Stimulated activated CD8-positive, alpha-beta memory T cell treated with anti-CD3 and anti-CD28 coated beads, Interleukin-12 subunit alpha, Interleukin-12 subunit beta, amount 100 ng/mL, for 4 hours (primary cell): ENCODE data around the gene NCBP2L.

Experiments
- DNase-seq: peaks from one replicate; pipeline ENCODE4 v3.0.0-alpha.2; 2020; ENCODE audit warnings: low read depth

NCBP2L gene

GRCh38 chrX:107752714-107753113, 24.8 kb upstream of the NCBP2L start:
- no peak for DNase-seq

- DNase-seq: no peak
Measured at GRCh38 chrX:107753187-107753586, 24.3 kb upstream of the NCBP2L start.

- DNase-seq: no peak
Measured at GRCh38 chrX:107755721-107756120, 21.8 kb upstream of the NCBP2L start.

- DNase-seq: no peak
Measured at GRCh38 chrX:107758231-107758766, 19.2 kb upstream of the NCBP2L start.

- no peak for DNase-seq
Measured at GRCh38 chrX:107760304-107761077, 17.0 kb upstream of the NCBP2L start.

- no peak for DNase-seq
Measured at GRCh38 chrX:107763647-107764046, 13.9 kb upstream of the NCBP2L start.

GRCh38 chrX:107764845-107765608, 12.5 kb upstream of the NCBP2L start:
- no peak for DNase-seq

- DNase-seq: no peak
Measured at GRCh38 chrX:107766470-107767150, 10.9 kb upstream of the NCBP2L start.

- no peak for DNase-seq
Measured at GRCh38 chrX:107768051-107768450, 9.5 kb upstream of the NCBP2L start.

- DNase-seq: no peak
Measured at GRCh38 chrX:107769581-107770317, 7.8 kb upstream of the NCBP2L start.

GRCh38 chrX:107773206-107773605, 4.3 kb upstream of the NCBP2L start:
- no peak for DNase-seq

GRCh38 chrX:107773906-107774435, 3.6 kb upstream of the NCBP2L start:
- no peak for DNase-seq

GRCh38 chrX:107775000-107775733, 2.4 kb upstream of the NCBP2L start:
- DNase-seq: no peak

- peak; percentile 3 for DNase-seq
Measured at GRCh38 chrX:107775734-107776511, 1.6 kb upstream of the NCBP2L start, which contains the start of gene TSC22D3. Gene TSC22D3, minus strand, starts transcription at chrX:107775787. Its CDS starts 368 bp downstream, at chrX:107775419.

- DNase-seq: peak; percentile 51
Measured at GRCh38 chrX:107776649-107777535, 641 bp upstream of the NCBP2L start.

GRCh38 chrX:107780525-107780924, 3.0 kb downstream of the NCBP2L start:
- no peak for DNase-seq

GRCh38 chrX:107787827-107788226, 10.3 kb downstream of the NCBP2L start:
- no peak for DNase-seq

- DNase-seq: no peak
Measured at GRCh38 chrX:107804427-107804826, 26.9 kb downstream of the NCBP2L start.

- no peak for DNase-seq
Measured at GRCh38 chrX:107805179-107805578, 27.6 kb downstream of the NCBP2L start.
